Activated CD8-positive, alpha-beta memory T cell treated with anti-CD3 and anti-CD28 coated beads, Interleukin-2, amount 50 U/mL, for 1 hour (primary cell): Measurements from ENCODE around the gene CD99.
"Not testable (repeated sequence)": the region's sequence is repeated elsewhere in the genome, so short reads cannot be mapped to it uniquely, and the experiment has no call there.

Experiments used
- DNase-seq: peaks from one replicate; pipeline ENCODE4 v3.0.0-alpha.2; 2020; ENCODE audit errors: extremely low read depth

CD99 gene

DNA sequence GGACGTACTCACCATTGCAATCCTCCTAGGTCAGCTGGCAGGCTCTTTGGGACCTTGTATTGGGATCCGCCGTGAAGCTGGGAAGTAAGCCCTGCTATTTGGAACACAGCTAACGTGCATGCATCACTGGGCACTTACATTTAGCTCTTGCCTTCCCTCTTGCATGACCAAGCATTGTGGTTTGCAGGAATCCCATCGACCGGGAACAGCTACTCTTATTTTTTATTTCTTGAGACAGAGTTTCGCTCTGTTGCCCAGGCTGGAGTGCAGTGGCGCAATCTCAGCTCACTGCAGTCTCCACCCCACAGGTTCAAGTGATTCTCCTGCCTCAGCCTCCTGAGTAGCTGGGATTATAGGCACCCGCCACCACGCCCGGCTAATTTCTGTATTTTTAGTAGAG lies 36.2 kb downstream of the CD99 start:
- DNase-seq: not testable (repeated sequence)

DNA sequence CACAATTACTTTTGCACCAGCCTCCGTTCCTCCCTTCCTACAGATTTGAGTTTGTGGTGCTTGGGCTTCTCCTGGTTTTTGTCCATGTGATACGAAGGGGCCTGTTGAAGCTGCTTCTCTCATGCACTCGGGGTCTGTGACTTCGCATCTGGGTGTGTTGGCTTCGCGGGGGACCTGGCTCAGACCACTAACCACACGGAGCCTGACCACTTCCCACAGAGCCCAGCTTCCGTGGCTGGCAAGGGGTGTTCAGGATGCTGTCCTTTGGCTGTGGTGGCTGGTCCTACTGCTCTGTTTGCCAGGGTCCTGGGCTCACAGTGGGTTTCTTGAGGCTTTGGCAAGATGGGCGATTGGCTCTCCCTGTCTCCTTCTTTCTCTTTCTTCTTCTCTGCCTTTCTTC lies 41.0 kb downstream of the CD99 start:
- no peak for DNase-seq

DNA sequence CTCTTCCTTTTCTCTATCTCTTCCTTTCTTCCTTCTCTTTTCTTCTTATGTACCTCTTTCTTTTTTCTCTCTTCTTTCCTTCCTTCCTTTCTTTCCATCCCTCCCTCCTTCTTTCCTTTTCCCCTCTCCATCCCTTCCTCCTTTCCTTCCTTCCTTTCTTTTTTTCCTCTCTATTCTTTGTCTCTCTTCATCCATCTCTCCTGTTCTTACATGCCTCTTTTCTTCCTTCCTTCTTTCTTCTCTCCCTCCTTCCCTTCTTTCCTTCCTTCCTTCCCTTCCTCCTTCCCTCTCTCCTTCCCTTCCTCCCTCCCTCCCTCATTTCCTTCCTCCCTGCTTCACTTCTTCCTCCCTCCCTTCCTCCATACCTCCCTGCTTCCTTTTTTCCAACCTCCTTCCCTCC lies 41.6 kb downstream of the CD99 start:
- no peak for DNase-seq

DNA sequence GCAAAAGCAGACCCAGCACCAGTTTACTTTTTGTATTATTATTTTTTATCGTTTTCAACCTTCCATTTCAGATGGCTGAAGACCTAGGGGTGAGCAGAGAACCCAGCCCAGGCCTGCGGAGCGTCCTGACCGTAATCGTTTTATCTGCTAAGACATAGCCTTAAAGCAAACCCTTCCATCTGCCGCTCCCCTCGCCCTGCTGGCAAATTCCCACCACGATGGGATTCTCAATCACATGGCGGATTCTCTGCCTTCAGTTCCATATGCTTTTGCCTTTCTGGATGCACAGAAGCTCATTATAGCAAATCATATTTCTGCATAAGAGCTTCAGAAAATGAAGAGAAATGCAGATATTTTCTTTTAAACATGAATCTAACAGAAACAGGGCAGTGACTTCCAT lies 42.2 kb downstream of the CD99 start:
- DNase-seq: no peak

DNA sequence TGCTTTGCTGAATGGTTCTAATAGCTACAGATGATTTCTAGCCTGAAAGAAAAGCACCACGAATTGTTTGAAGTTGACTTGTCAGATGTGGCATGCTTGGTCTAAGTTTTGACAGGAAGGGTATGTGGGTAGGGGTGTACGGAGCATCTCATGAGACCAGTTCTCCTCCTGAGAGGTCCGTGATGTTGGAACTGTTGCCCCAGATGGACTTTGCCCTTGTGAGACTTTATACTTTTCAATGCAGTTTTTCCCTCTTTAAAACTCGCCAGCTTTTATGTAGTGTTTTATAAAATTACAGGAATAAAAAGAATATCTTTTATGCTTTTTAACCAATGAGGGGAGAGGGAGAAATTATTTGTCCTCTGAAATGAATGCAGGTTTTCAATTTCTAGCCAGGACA lies 44.2 kb downstream of the CD99 start:
- DNase-seq: no peak

DNA sequence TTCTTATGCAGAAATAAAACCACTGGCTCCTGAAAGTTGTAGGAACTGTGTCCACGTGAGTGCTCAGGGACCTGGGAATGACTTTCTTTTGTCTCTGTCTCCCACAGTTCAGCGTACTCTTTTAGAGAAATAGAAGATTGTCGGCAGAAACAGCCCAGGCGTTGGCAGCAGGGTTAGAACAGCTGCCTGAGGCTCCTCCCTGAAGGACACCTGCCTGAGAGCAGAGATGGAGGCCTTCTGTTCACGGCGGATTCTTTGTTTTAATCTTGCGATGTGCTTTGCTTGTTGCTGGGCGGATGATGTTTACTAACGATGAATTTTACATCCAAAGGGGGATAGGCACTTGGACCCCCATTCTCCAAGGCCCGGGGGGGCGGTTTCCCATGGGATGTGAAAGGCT lies 49.6 kb downstream of the CD99 start:
- no peak for DNase-seq

DNA sequence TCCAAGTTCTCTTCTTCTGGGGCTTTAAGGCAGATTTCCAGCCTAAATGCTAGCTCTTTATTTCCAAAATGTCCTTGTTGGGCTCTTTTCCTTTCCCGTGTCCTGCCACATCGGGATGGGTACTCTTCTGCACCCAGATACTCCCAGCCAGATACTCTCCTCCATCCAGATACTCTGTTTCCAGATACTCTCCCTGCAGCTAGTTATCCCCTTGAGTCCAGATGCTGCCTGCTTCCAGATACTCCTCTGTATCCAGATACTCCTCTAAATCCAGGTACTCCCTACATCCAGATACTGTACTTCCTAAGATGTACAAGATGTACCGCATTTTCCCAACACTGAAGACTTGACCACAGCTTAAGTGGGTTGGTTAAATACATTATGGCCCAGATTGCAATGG lies 50.3 kb downstream of the CD99 start:
- no peak for DNase-seq

DNA sequence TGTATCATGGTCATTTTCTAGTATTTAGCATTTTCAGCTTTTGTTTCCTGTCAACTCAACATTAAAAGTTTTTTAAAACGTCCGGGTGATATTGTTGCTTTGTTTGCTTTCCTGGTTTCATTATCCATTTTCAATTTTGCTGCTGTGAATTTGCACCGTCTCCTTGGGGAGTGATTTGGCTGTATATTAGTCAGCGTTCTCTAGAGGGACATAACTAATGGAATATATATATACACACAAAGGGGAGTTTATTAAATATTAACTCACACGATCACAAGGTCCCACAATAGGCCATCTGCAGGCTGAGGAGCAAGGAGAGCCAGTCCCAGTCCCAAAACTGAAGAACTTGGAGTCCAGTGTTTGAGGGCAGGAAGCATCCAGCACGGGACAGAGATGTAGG lies 55.2 kb downstream of the CD99 start:
- DNase-seq: not testable (repeated sequence)

DNA sequence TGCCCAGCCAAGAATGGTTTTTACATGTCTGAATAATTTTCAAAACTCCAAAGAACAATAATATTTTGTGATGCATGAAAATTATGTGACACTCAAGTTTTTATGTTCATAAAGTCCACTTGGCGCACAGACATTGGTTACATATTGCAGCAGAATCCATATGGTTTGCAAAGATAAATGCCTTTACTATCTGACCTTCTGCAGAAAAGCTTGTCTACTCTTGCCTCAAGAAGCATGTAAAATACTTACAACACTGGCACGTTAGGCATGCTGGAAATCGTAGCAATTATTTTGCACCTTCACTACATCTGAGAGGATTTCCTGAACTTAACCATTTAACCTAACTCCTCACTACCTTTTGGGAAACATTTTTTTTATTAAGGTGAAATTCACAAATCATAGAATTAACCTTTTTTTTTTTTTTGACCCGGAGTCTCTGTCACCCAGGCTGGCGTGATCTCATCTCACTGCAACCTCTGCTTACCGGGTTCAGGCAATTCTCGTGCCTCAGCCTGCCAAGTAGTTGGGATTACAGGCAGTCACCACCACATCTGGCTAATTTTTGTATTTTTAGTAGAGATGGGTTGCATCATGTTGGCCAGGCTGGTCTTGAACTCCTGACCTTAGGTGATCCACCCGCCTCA lies 57.2 kb downstream of the CD99 start:
- DNase-seq: no peak

DNA sequence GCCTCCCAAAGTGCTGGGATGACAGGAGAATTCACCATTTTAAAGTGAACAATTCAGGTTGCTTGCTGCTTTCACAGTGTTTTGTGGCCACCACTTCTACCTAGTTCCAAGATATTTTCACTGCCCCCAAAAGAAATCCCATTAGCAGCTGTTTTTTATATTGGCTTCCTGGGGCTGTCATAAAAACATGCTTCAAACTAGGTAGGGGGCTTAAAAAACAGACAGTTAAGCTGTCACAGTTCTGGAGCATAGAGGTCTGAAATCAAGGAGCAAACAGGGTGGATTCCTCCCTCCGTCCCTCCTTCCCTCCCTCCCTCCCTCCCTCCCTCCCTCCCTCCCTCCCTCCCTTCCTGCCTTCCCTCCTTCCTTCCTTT lies 57.7 kb downstream of the CD99 start:
- no peak for DNase-seq

DNA sequence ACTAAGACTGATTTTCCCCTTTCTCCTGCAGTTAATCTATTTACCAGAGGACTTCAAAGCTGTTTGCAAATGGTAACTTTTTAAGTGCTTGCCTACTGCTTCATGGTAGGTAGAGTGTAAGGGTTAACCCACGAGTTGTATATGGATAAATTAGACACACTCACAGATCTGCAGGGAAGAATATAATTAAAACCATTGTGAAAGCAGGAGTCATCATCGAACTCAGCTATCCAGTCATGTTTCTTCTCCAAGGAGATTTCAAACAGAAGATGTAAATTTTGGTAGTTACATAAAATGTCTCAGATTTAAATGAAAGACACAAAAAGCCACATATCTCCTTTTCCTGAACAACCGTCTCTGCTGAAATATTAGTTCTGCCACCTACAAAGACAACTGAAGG lies 60.2 kb downstream of the CD99 start:
- DNase-seq: no peak

DNA sequence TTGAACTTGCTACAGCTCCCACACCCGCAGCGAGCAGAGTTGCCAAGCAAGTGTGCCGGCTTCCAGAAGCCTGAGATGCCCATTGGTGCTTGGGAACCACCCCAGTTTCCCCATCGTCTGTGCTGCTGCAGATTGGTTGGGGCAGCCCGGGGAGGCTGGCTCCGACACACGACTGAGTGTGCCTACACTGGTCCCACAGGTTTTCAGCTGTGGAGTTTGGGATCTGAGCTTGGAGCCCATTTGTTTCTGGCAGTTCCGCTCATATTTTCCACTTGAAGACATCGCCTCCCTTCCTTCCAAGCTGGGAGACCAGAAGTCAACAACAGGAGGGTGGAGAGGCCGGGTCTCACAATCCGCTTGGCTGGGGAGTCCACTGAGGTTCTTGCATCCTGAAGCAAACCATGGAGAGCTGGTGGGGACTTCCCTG lies 60.8 kb downstream of the CD99 start, which contains the start of gene XG:
Gene XG (plus strand): TSS at position 167 of the 427 bp plus-strand sequence. CDS start 235 bp downstream, at position 402.
- not testable (repeated sequence) for DNase-seq

DNA sequence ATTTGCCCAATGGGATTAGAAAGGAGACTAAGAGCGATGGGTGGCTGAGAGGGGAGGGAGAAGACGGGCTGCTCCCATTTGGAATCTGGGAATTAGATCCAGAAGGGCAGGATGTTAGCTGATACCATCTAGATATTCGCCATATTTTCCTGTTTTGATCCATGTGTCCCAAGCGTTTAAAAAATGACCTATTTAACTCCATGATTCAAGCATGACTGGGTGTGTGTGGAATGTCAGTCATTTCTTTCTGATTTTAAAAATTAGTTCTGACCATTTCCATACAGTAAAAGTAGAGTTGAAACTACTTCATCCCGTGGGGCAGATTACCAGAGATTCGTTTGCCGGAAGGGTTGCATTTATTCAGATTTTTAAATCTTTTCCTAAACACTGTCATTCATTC lies 61.3 kb downstream of the CD99 start:
- not testable (repeated sequence) for DNase-seq

DNA sequence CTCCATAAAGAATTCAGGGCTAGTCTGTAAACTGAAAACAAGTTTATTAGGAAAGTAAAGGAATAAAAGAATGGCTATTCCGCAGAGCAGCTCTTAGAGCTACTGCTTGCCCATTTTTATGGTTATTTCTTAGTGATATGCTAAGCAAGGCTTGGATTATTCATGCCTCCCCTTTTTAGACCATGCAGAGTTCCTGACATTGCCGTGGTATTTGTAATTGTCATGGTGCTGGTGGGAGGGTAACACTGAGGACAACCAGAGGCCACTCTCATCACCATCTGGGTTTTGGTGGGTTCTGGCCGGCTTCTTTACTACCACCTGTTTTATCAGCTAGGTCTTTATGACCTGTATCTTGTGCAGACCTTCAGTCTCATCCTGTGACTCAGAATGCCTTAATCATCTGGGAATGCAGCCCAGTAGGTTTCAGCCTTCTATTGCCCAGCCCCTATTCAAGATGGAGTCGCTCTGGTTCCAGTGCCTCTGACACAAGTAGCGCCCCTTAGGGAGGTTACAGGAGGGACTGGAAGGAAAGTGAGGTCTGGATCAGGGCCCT lies 64.1 kb downstream of the CD99 start:
- not testable (repeated sequence) for DNase-seq

DNA sequence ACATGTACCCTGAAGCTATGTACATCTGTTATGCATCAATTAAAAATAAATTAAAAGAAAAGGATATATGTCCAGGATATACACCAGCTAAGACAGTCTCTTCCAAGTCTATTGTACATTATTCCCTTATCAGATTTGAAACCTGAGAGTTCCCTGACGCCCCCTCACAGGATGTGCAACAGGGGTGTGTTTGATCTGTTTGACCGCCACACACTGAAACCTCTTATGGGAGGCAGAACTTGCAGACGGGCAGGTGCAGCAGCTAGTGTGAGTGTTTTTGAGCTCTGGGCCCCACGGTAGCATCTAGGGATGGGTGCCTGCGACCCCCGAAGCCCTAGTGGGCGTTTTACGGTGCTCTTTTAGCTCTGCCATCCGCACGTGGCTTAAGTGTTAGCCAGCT lies 65.5 kb downstream of the CD99 start:
- DNase-seq: no peak

DNA sequence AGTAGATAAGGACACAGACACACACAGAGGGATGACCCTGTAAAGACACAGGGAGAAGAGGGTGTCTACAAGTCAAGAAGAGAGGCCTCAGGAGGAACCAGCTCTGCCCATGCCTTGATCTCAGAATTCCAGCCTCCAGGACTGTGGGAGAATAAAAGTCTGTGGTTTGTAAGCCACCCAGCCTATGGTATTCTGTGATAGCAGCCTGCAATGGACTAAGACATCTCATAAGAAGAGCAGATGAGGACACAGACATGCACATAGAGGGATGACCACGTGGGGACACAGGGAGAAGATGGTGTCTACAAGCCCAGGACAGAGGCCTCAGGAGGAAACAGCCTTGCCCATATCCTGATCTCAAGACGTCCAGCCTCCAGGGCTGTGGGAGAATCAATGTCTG lies 70.2 kb downstream of the CD99 start:
- no peak for DNase-seq

DNA sequence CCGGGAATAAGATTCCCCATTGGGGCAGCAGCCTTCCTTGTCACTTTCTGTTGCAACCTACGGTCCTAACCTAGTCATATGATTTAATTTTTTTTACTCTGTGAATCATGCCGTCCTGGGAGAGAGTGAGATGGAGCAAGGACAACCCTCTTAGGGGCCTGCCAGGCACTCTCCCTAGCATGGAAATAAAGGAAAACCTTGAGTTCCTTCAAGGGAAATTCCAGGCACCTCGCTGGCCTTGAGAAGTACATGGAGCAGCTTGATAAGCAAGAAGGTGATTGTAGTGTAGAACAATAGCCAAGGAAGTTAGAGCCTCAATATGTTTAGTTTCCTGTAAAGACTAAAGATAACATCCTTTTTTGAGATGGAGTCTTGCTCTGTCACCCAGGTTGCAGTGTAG lies 71.6 kb downstream of the CD99 start:
- not testable (repeated sequence) for DNase-seq

DNA sequence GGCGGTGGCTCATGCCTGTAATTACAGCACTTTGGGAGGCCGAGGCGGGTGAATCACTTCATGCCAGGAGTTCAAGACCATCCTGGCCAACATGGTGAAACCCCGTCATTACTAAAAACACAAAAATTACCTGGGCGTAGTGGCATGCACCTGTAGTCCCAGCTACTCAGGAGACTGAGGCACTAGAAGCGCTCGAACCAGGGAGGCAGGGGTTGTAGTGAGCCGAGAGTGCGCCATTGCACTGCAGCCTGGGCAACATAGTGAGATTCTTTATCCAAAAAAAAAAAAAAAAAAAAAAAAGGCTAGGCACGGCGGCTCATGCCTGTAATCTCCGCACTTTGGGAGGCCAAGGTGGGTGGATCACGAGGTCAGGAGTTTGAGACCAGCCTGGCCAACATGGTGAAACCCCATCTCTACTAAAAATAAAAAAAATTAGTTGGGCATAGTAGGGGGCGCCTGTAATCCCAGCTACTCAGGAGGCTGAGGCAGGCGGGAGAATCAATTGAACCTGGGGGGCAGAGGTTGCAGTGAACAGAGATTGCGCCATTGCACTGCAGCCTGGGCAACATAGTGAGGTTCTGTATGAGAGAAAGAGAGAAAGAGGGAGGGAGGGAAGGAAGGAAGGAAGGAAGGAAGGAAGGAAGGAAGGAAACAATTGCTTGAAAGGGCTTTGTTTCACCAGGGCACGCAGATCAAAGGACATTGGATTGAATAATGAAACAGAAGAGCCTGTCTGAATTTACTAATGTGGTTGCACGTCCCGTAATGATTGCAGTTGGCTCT lies 73.9 kb downstream of the CD99 start:
- DNase-seq: not testable (repeated sequence)

DNA sequence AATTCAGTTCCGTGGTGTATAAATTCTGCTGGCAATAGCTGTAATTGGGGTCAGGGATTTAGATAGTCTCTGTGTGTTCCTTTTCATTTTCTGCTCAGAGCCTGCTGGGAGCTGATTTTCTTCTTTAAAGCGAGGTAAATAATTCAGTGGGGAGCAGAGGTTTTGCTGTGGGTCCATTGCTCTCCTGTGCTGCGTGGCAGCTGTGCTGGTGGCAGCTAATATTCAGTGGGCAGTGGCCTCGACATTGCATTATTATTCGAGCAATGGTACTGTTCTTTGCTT lies 74.4 kb downstream of the CD99 start:
- DNase-seq: no peak

DNA sequence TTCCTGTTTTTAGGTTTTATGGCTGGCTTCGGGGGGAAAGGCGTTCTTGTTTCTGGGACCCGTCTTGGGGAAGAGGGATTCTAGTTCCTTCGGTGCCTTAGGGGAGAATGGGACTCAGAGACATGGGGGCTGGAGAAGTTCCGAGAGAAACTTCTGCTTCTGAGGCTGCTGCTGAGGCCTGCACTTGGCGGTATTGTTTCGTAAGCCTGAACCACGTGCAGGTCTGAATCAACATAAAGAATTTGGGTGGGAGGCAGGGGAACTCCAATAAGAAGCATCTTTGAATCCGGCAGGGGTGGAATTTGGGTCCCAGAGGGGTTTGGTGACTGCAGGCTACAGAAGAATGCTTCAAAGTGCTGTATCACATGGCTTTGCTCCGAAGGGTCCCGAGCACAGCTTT lies 75.8 kb downstream of the CD99 start:
- DNase-seq: no peak

DNA sequence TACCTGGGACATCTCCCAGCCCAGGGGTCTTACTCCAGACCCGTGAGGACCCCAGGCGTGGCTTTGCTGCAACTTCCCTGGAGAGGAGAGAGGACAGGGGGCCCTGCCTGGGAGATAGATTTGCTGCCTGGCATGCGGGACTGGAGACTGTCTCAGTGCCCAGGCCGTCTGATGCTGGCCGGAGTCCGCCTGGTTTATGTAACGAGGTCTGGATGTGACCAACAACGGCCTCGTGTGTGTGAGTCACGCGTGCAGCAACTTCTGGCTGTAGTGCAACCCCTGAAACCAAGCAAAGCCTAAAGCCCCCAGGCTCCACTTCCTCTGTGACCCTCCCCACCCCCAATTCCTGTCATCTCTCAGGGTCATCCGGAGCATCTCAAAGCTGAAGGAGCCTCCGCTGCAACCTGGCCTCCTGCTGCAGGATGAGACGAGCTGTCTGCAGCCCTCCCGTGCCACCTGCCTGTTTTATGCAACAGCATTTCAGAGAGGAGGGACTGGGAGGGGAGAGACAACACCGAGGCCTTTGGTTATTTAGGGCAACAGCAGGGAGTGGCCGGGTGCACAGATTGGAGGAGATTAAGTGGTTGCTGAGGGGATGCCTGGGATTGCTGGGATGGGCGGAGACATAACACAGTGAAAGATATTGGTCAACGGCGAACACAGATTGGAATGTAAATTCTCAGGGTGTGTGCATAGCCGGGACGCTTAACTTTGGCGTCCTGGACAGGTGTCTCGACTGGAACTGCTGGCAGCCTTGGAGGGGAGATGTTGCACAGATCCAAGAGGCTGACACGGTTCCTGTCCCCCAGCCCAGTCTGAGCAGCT lies 76.7 kb downstream of the CD99 start:
- DNase-seq: no peak

DNA sequence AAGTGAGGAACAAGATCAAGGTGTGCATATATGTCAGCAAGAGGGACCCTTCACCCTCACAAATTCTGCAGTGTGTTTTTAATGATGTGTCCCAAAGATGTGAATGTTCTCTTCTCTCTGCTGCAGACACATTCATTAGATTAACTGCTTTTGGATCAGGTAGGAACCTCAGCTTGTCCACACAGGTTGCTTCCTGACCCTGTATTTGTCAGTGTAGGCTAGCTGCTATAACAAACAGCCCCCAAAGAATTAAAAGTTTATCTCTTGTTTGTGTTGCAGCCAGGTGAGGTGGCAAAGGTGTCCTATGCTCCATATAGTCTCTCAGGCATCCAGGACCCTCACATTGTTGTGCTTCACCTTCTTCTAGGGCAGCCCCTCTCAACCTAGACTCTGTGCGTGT lies 78.5 kb downstream of the CD99 start:
- DNase-seq: no peak
